Kidney tubule cell (primary cell): ENCODE data around the gene JAM3.

ENCODE experiments used
- DNase-seq: peaks from one replicate; pipeline ENCODE4 v3.0.0-alpha.2; 2018; ENCODE audit warnings: low spot score

Gene JAM3

GRCh38 chr11:134146598-134146997 lies 77.7 kb downstream of the JAM3 start:
- no peak for DNase-seq

DNA sequence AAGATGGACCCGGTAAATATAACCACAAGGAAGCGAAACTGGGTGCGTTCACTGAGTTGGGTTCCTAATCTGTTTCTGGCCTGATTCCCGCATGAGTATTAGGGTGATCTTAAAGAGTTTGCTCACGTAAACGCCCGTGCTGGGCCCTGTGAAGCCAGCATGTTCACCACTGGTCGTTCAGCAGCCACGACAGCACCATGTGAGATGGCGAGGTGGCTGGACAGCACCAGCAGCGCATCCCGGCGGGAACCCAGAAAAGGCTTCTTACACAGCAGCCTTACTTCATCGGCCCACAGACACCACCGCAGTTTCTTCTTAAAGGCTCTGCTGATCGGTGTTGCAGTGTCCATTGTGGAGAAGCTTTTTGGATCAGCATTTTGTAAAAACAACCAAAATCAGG lies 80.5 kb downstream of the JAM3 start:
- no peak for DNase-seq

DNA sequence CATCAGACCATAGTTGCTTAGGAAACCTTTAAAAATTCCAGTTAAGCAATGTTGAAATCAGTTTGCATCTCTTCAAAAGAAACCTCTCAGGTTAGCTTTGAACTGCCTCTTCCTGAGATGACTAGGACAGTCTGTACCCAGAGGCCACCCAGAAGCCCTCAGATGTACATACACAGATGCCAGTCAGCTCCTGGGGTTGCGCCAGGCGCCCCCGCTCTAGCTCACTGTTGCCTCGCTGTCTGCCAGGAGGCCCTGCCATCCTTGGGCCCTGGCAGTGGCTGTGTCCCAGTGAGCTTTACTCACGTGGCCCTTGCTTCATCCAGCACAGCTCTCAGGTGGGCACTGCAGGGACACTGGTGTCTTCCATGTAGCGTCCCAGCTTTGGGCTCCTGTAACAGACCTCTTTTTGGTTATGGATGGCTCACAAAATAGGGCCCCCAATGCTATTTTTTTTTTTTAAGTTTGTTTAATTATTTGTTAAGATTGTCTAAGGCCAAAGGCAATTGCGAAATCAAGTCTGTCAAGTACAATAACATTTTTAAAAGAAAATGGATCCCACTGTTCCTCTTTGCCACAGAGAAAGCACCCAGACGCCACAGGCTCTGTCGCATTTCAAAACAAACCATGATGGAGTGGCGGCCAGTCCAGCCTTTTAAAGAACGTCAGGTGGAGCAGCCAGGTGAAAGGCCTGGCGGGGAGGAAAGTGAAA lies 81.5 kb downstream of the JAM3 start:
- DNase-seq: no peak

DNA sequence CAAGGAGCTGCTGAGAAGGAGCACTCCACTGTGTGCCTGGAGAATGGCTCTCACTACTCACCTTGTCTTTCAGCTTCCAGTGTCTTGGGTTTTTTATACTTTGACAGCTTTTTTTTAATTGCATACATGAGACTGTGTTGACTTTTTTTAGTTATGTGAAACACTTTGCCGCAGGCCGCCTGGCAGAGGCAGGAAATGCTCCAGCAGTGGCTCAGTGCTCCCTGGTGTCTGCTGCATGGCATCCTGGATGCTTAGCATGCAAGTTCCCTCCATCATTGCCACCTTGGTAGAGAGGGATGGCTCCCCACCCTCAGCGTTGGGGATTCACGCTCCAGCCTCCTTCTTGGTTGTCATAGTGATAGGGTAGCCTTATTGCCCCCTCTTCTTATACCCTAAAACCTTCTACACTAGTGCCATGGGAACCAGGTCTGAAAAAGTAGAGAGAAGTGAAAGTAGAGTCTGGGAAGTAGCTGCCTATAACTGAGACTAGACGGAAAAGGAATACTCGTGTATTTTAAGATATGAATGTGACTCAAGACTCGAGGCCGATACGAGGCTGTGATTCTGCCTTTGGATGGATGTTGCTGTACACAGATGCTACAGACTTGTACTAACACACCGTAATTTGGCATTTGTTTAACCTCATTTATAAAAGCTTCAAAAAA lies 82.3 kb downstream of the JAM3 start:
- DNase-seq: no peak

GRCh38 chr11:134152696-134153095 lies 83.8 kb downstream of the JAM3 start:
- no peak for DNase-seq

DNA sequence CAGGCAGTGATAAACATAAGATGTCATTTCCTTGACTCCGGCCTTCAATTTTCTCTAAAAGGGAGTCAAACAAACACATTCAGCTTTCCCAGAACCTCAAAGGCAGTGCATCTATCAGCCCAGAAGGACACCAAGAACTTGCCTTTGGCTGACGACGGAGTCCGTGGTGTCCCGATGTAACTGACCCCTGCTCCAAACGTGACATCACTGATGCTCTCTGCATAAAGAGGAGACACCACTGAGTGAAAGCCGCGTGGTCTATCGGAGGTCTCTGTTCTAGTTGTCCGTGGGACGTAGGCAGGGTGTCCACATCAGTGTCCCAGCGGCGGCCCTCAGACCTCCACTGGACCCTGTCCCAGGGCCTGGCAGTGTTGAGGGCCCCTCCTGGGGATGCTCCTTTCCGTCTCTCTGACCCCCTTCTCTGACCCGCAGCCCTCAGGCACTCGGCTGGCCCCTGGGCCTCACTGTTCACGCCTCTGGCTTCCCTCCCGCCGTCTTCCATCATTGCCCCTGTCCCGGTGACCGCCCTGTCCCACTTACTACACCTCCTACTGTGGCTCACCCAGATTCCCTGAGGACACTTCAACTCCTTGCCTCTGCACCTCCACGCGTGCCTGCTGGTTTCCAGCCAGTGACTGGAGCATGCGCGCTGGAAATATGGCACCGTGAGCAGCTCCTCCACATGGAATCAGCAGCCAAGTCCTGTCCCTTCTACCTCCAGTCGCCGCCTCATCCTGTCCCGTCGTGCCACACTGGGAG lies 84.5 kb downstream of the JAM3 start:
- no peak for DNase-seq

- no peak for DNase-seq
Measured at GRCh38 chr11:134154441-134154840, 85.6 kb downstream of the JAM3 start.

DNA sequence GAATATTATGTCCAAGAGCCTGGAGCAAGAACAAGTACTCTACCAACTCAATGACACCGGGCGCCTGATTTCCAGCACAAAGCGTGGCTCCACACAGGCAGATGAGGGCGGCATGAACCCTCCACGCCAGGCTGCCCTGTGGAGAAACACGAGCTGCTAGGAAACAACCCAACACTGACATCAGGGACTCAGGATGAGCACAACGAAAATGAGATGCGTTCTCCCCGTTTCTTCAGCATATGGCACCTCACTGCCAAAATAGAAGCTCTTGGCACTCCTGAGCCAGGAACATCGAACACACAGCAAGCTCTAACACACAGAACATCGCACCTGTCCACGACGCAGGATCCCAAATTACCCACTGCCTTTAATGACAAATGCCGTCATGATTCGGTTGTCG lies 86.6 kb downstream of the JAM3 start:
- no peak for DNase-seq

GRCh38 chr11:134155946-134156865 lies 87.3 kb downstream of the JAM3 start:
- DNase-seq: no peak

DNA sequence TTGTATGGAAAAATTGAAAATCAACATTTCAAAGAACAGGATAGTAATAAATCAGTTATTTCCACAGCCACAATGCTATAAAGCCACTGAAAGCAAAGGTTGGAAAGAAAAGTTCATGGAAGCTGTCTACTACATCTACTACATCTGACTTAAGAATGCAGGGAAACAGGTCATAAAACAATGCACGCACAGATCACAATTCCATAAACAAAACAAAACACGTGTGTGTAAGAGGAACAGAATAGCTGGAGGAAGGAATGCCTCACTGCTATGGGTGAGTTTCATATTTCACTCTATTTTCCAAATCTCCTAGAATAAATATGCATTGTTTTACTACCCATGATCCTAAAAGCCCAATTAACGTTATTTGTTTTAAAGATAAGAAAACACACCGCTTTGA lies 88.6 kb downstream of the JAM3 start:
- no peak for DNase-seq

GRCh38 chr11:134158023-134158422 lies 89.2 kb downstream of the JAM3 start:
- DNase-seq: no peak

- DNase-seq: no peak
Measured at GRCh38 chr11:134159652-134160051, 90.8 kb downstream of the JAM3 start.

- peak; percentile 27 for DNase-seq
Measured at GRCh38 chr11:134164490-134165370, 95.9 kb downstream of the JAM3 start.

DNA sequence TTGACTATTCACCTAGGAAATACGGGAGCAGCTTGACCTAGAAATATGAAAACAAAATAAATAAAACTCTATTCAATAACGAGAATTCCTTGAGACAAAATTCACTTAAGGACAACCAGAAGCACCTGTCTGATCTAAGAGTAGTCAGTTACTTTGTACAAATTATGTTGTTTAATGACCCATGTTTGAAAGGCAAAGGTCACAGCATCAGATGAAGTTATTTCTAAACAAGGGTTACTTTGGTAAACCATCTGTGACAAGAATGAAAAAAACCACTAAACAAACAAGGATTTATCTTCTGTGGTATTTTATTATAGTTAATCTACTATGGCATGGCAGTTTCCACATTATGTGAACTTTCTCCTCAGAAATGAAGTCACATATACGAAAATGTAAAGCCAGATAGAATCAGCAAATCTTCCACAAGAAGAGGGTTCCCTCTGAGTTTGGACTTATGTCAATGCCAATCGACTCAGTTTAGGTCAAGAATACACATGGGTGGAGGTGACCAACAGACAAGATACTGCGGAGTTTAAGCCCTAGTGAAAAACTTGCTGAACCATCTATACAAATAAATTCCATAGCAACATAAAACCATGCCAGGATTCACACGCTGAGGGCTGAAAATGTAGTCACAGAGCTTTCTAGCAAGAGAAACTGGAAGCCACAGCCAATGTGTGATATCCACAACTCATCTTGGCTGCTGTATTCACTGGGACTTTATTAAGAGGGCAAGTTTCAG lies 101.5 kb downstream of the JAM3 start:
- DNase-seq: no peak

DNA sequence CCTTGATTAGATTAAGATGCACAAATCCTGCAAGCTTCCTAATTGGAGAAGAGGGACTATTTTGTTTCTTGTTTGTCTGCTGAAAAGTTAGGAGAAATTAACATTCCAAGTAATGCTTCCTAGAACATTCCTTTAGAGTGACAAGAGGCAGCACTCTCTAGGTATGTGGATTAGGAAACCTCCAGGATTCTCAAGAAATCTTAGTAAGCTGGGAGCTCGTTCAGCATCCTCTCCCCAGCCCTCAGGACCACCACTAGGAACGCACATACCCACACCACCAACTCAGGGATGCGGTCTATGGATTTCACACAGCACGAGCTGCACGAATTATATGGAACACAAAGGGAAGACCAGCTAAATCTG lies 102.0 kb downstream of the JAM3 start:
- no peak for DNase-seq

- DNase-seq: no peak
Measured at GRCh38 chr11:134171951-134172350, 103.1 kb downstream of the JAM3 start.

GRCh38 chr11:134173296-134173695 lies 104.4 kb downstream of the JAM3 start:
- DNase-seq: no peak

DNA sequence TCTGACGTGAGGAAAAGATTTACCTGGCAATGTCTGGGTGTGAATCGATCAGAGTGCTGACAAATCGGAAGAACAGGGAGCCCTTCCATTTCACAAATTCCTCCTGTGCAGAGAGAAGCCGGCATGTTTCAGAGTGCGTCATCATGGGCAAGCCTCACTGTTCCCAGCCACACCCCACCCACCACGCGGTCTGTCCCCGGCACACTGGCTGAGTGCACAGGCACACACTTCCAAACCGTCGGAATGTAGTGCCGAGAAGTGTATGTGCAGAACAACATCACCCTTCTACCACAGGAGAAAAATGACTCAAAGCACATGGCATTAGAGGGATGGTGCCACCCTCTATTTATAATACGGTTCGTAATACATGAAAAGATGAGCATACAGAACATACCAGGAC lies 107.4 kb downstream of the JAM3 start:
- no peak for DNase-seq

DNA sequence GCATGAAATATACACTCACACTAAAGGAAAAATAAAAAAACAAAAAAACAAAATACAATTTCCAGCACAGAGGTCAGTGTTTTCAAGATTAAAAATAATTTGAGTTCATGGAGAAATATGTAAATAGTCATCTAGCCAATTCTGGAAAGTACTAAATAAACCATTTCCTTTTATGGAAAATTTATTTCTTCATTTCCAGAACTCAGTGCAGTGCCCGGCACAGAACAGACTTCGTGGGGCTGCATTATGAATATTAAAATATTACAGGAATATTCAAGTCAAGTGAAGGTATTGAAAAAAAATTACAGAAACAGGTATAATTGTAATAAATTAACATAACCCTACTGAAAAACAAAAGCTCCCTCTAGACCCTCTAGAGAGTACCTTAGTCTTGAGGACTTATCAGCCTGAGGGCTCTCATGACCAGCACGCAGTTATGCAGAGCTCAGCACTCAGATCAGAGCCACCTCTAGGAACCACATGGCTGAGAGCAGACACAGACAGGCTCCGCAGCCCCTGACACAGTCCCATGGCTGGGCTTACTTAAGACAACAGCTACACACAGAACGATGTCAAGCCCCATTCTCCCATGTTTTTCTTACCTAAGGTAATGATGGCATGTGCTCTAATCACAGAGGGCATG lies 109.3 kb downstream of the JAM3 start:
- DNase-seq: no peak

DNA sequence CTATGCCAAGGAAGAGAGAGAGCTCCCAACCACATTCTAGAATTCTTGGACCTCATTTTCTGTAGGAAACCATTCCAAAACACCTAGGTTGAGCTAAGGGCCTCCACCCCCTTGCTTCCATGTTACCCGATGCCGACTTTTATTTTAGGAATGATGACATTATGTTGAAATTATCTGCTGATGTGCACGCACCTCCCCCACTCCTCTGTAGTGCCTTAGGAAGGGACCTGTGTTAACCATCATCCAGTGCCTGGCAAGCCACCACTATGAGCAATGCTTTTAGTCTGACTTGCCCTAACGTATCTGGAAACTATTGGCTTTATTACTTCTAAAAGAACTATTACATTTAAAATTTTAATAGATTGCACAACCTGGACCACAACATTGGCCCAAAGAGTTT lies 112.8 kb downstream of the JAM3 start:
- no peak for DNase-seq
